Adipocyte (in vitro differentiated cells): ENCODE measurements around the gene MYO7B.
A peak's percentile ranks its signal among the peaks of the same experiment; 100 is the strongest.

Source experiments
- DNase-seq: peaks from one replicate; pipeline ENCODE4 v3.0.0-alpha.2; 2015; ENCODE audit warnings: low read depth
- H3K27me3 ChIP-seq: replicated peaks from 2 replicates; pipeline ENCODE4 v1.7.0; 2013; ENCODE audit warnings: mild to moderate bottlenecking, low read length, moderate library complexity; ENCODE audit not compliant: control insufficient read depth, insufficient read depth
- H3K36me3 ChIP-seq: 2 replicates; pipeline ENCODE4 v1.7.0; 2013; ENCODE audit warnings: low read length, mild to moderate bottlenecking, moderate library complexity; ENCODE audit not compliant: control insufficient read depth, insufficient read depth, severe bottlenecking
- H3K4me1 ChIP-seq: 2 replicates; pipeline ENCODE4 v1.7.0; 2013; ENCODE audit warnings: mild to moderate bottlenecking, low read length, moderate library complexity; ENCODE audit not compliant: control insufficient read depth, insufficient read depth
- H3K4me3 ChIP-seq: 2 replicates; pipeline ENCODE4 v1.7.0; 2013; ENCODE audit warnings: mild to moderate bottlenecking, low read length, moderate library complexity
- H3K9ac ChIP-seq: 2 replicates; pipeline ENCODE4 v1.7.0; 2013; ENCODE audit warnings: mild to moderate bottlenecking, low read length, moderate library complexity
- H3K9me3 ChIP-seq: 2 replicates; pipeline ENCODE4 v1.7.0; 2013; ENCODE audit warnings: mild to moderate bottlenecking, low read length, moderate library complexity; ENCODE audit not compliant: control insufficient read depth

The MYO7B gene

DNA sequence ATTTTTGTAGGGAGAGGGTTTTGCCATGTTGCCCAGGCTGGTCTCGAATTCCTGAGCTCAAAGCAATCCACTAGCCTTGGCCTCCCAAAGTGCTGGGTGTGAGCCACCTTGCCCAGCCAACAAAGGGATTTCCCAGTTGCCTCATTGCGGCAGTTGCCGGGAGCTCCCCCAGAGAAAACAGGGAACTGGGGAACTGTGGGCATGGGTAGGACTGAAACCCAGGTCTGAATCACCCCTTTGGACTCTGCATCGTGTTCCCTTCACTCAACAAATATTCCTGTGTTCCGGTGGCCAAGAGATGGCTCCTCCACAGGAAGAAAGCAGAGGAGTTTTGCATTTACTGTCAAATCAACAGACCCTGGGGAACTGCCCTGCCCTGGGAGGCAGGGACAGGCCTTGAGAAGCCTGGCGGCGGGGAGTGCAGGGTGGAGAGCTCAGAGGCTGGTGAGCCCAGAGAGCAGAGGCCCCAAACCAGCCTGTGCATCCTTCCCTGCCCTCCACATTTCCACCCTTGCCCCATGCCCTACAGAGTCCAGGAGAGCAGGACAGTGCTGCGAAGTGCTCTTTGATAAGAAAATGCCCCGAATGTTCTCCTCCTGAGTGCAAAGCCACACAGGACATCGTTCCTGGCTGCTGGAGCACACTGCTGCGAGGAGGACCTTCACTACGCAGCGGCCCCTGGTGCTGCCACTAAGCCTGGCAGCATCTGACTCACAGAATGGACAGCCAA, 24.9 kb downstream of the MYO7B start:
- Histone ChIP-seq H3K9ac (peak overlapping the region; percentile 47), H3K9me3 (peaks cover 17% of the 10 kb centered on the region), H3K27me3 (no peaks in the 10 kb centered on the region), H3K4me3 (no peak overlapping the region), H3K4me1 (peaks cover 40% of the 10 kb centered on the region), H3K36me3 (no peaks in the 10 kb centered on the region)
- DNase-seq: peak; percentile 31

- Histone ChIP-seq H3K9ac (peak overlapping the region; percentile 47), H3K9me3 (peaks cover 14% of the 10 kb centered on the region), H3K4me1 (peaks cover 40% of the 10 kb centered on the region), H3K4me3 (no peak overlapping the region), H3K27me3 (no peaks in the 10 kb centered on the region), H3K36me3 (no peaks in the 10 kb centered on the region)
- DNase-seq: no peak
Measured at GRCh38 chr2:127560931-127561280, 25.4 kb downstream of the MYO7B start.

- Histone ChIP-seq H3K9ac (peak overlapping the region; percentile 34), H3K4me3 (no peak overlapping the region), H3K9me3 (peaks cover 9% of the 10 kb centered on the region), H3K27me3 (no peaks in the 10 kb centered on the region), H3K36me3 (no peaks in the 10 kb centered on the region), H3K4me1 (peaks cover 40% of the 10 kb centered on the region)
- no peak for DNase-seq
Measured at GRCh38 chr2:127561371-127561770, 25.9 kb downstream of the MYO7B start.

GRCh38 chr2:127562936-127563335, 27.5 kb downstream of the MYO7B start:
- peak overlapping the region; percentile 62 for H3K4me3 ChIP-seq
- DNase-seq: no peak
- H3K27me3 ChIP-seq: peaks cover 5% of the 10 kb centered on the region
- H3K9me3 ChIP-seq: no peaks in the 10 kb centered on the region
- peak overlapping the region; percentile 70 for H3K9ac ChIP-seq
- H3K36me3 ChIP-seq: no peaks in the 10 kb centered on the region
- peaks cover 40% of the 10 kb centered on the region for H3K4me1 ChIP-seq

DNA sequence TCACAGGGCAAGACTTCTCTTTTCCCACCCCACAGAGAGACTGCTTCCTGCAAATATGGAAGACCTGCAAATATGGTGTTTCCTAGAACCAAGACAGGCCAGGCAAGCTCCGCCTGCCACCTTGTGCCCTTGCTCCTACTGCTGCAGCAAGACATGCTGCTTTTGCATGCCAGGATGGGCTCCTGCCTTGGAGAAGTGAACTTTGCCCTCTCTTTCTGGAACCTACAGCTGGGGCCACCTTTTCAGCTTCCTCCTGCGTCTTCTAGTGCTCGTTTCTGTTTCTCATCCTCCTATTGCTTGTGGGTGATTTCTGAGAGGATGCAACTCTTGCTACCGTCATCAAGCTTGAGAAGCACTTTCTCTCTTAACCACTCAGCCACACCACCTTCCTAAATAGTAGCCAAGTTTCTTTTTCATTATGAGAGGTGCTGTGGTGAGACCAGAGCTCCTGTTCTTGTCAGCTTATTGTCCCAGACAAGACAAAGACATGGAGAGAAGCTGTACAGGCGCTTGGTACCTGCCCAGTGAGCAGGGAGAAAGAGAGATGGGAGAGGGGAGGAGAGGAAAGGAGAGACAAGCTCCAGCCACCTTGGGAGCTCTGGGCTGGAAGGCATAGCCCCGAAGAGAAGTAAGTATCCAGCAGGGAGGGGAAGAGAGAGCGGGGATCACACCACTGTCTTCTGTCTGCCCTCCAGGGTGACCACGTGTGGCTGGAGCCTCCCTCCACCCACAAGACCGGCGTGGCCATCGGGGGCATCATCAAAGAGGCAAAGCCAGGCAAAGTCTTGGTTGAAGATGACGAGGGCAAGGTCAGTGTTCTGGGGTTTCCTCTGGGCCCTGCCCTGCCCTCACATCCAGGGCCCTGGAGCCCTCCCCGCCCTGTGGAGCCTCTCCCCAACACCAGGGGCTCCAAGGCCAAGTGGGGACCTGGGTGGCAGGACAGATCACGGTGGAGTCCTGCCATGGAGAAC, 28.3 kb downstream of the MYO7B start:
- Histone ChIP-seq H3K27me3 (peaks cover 5% of the 10 kb centered on the region), H3K4me1 (peaks cover 48% of the 10 kb centered on the region), H3K4me3 (peak overlapping the region; percentile 62), H3K36me3 (no peaks in the 10 kb centered on the region), H3K9me3 (no peaks in the 10 kb centered on the region), H3K9ac (peak overlapping the region; percentile 70)
- no peak for DNase-seq

GRCh38 chr2:127564429-127565260, 29.2 kb downstream of the MYO7B start:
- Histone ChIP-seq H3K4me3 (no peak overlapping the region), H3K9me3 (no peaks in the 10 kb centered on the region), H3K36me3 (no peaks in the 10 kb centered on the region), H3K27me3 (peaks cover 5% of the 10 kb centered on the region), H3K4me1 (peaks cover 56% of the 10 kb centered on the region), H3K9ac (no peak overlapping the region)
- no peak for DNase-seq

- Histone ChIP-seq H3K4me1 (peaks cover 59% of the 10 kb centered on the region), H3K9me3 (no peaks in the 10 kb centered on the region), H3K9ac (no peak overlapping the region), H3K4me3 (no peak overlapping the region), H3K36me3 (no peaks in the 10 kb centered on the region), H3K27me3 (peaks cover 5% of the 10 kb centered on the region)
- DNase-seq: no peak
Measured at GRCh38 chr2:127565261-127566138, 30.0 kb downstream of the MYO7B start.

DNA sequence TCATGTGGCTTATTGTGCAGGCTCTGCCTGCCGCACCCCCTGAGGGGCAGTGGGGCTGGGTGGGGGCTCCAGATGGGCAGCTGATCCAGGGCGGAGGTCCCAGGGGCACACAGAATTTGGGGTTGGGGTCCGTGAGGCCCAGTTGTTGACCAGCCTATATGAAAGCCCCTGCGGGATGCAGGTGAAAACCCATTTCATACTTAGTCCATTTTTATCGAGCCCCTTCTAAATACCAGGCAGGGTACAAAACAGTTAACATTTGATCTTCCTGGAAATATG, 30.6 kb downstream of the MYO7B start:
- Histone ChIP-seq H3K9me3 (no peaks in the 10 kb centered on the region), H3K27me3 (peaks cover 5% of the 10 kb centered on the region), H3K9ac (no peak overlapping the region), H3K36me3 (no peaks in the 10 kb centered on the region), H3K4me3 (no peak overlapping the region), H3K4me1 (peaks cover 59% of the 10 kb centered on the region)
- DNase-seq: no peak

DNA sequence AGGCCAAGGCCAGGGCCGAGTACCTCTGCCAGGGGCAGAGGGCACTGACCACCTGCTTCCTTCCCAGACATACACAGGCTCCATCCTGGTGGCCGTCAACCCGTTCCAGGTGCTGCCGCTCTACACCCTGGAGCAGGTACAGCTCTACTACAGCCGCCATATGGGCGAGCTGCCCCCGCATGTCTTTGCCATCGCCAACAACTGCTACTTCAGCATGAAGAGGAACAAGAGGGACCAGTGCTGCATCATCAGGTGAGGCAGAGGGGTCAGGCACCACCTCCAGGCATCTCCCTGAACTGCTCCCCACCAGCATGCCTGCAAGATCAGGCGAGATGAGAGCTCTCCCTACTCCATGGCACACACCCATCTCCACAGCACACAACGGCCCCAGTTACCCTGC, 31.1 kb downstream of the MYO7B start:
- DNase-seq: no peak
- Histone ChIP-seq H3K9me3 (no peaks in the 10 kb centered on the region), H3K4me3 (no peak overlapping the region), H3K27me3 (peaks cover 5% of the 10 kb centered on the region), H3K4me1 (peaks cover 55% of the 10 kb centered on the region), H3K36me3 (no peaks in the 10 kb centered on the region), H3K9ac (no peak overlapping the region)

DNA sequence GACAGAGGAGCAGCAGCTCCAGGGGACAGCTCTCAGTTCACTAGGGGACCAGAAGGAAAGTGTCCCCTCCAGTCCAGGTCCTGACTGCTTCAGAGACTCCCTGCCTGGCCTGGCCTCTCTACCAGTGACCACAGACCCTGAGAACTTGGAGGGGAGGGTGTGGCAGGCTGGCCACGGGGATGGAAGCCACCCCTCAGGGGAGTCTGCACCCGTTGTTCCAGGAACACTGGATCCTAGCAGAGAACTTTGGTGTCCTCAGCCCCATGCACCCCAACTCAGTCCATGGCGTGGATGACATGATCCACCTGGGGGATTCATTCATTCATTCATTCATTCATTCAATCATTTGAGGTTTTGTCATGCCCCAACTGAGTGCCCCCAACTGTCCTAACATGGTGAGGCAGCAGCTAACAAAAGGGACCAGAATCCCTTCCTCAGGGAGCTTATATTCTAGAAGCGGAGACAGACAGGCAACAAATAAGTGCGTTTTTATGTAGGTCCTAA, 31.9 kb downstream of the MYO7B start:
- Histone ChIP-seq H3K4me3 (no peak overlapping the region), H3K9ac (no peak overlapping the region), H3K27me3 (peaks cover 5% of the 10 kb centered on the region), H3K9me3 (no peaks in the 10 kb centered on the region), H3K36me3 (no peaks in the 10 kb centered on the region), H3K4me1 (peaks cover 47% of the 10 kb centered on the region)
- no peak for DNase-seq
